Dedifferentiated amniotic fluid mesenchymal stem cell (primary cell): ENCODE data around the gene CDC42BPB.
A peak's percentile ranks its signal among the peaks of the same experiment; 100 is the strongest.

Experiments used
- DNase-seq: peaks from one replicate; pipeline ENCODE4 v3.0.0-alpha.2; 2016; ENCODE audit errors: extremely low spot score

The CDC42BPB gene

DNA sequence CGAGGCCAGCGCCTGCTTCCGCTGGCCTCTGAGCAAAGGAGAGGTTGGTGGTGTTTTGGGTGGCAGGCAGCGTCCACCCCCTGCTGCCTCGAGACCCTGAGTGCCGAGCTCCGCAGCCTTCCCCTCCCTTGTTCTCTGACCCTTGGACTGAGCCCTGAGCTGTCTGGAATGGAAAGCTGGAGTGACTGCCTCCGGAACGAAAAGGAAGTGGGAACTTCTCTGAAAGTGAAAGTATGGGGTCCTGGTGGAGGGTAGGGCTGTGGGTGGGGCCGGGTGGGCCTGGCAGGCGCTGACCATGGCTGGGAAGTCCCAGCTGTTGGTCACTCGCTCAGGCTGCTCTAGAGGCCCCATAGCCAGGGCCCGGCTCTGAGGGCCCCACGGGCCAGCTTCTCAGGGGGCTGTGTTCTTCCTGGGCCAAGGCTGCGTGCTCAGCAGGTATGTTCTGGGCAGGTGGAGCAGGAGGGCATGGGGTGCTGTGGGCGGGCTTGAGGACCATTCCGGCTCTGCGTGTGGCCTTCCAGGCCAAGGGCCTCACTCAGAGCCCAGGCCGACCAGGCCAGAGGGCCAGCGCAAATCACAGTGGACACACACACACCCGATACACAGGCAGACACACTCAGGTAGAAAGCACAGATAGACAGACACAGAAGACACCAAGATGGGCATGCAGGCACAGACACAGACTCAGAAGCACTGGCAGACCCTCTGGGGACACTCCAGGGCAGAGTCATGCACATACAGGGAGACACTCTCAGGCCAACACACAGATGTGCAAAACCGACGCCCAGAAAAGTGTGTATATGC, 37.3 kb upstream of the CDC42BPB start, which contains the start of gene EXOC3L4:
TSS of gene EXOC3L4 (plus strand) at position 320 of the 804 bp plus-strand sequence. CDS start 5,495 bp downstream, outside the sequence.
- no peak for DNase-seq

DNA sequence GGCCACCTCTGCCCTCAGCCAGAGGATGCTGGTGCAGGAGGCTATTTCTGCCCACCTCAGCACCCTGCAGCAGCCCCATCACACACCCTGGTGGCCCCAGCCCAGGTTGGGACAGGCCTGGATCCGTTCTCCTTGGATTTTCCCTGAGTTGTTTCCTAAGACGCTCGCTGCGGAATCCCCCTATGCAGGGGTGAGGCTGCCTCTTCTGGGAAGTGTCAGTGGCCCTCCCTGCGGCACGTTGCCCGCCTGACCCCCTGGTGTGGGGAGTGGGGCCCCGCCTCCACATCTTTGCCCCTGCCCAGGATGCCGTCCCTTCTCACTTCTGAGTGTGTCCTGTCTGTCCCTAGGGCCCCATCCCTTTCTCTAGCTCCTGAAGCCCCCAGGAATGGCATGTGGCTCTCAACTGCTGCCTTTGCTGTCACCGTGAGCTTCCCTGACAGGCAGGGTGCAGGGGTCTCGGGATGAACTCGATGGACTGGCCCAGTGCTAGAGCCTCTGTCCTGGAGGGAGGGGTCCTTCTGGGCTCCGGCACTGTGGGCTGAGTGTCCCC, 36.6 kb upstream of the CDC42BPB start:
- DNase-seq = no peak

DNA sequence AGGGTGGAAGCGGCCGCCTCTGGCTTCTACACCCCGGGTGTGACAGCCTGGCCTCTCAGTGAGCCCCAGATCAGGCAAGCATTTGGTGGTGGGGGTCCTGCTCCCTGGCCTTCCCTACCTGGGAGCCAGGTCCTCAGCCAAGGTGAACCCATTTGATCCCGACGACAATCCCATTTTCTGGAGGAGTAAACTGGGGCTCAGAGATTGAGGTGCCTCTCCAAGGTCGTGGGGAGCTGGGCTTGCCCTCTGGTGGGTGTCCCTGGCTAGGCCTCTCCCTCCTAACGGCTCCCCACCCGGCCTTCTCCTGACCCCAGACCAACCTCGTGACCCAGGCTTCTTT, 34.5 kb upstream of the CDC42BPB start:
- DNase-seq = no peak

GRCh38 chr14:103091041-103091882, 33.9 kb upstream of the CDC42BPB start:
- DNase-seq = no peak

DNA sequence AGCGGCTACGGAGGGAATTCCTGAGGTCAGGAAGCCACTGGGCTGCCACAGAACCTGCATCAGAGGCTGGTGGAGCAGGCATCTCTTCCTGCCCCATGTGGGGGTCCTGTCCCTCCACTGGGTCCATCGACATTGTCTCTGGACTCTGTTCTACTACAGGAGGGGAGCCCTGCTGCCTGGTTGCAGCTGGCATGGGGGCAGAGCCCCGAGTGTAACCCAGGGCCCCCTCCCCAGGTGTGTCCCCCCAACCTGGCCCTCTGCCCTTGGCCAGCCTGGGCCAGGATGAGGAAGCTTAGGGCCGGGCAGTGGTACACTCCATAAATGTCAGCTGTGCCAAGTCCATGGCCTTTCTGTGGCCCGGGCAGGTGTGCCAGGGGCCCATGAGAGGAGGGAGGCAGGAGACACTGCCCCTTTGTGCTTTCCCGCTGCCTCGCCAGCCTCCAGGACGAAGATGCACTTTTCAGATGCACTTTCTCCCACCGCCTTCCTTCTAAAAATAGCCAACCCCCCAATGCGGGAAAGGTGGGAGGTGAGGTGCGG, 33.2 kb upstream of the CDC42BPB start:
- DNase-seq = no peak

GRCh38 chr14:103089386-103090335, 32.3 kb upstream of the CDC42BPB start:
- no peak for DNase-seq

GRCh38 chr14:103088921-103089320, 31.6 kb upstream of the CDC42BPB start:
- no peak for DNase-seq

- DNase-seq = no peak
Measured at GRCh38 chr14:103087343-103087835, 30.0 kb upstream of the CDC42BPB start.

- DNase-seq = no peak
Measured at GRCh38 chr14:103086771-103087342, 29.5 kb upstream of the CDC42BPB start.

- no peak for DNase-seq
Measured at GRCh38 chr14:103085106-103086091, 28.1 kb upstream of the CDC42BPB start.

- no peak for DNase-seq
Measured at GRCh38 chr14:103084021-103084919, 26.9 kb upstream of the CDC42BPB start, which contains the start of gene LBHD2. TSS of gene LBHD2 (plus strand) at chr14:103084210. CDS start at chr14:103086013, 1,803 bp downstream.

GRCh38 chr14:103081951-103082350, 24.6 kb upstream of the CDC42BPB start:
- DNase-seq = no peak

DNA sequence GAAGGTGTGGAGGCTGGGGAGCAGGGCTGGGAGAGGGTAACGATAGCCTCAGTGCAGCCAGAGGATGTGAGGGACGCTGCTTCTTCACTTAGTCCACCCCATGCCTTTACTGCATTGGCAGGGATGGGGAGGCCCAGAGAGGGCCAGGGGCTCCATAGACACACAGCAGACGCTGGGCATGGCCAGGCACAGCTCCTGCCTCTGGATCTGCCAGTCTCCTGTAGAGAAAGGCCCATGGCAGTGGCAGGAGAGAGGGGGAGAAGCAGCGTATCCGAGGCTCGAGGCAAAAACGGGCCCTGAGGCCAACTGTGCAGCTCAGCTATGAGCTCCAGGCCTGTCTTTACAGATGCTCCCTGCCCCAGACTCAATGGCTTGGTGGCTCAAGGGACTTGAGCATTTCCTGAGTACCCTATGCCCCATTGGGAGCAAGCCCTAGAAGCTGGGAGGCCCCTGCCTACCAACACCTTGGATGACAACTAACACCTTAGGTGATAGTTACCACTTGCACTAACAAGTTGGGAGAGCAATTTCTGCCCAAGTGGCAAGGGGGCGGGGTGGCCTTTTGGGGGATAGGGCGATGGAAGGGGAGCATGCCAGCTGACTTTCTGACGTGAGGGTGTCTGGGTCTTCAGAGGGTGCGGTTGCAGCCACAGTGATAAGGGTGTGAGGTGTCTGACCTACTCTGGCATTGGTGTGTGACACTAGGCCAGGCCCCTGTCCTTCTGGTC, 21.7 kb upstream of the CDC42BPB start:
- DNase-seq = no peak

DNA sequence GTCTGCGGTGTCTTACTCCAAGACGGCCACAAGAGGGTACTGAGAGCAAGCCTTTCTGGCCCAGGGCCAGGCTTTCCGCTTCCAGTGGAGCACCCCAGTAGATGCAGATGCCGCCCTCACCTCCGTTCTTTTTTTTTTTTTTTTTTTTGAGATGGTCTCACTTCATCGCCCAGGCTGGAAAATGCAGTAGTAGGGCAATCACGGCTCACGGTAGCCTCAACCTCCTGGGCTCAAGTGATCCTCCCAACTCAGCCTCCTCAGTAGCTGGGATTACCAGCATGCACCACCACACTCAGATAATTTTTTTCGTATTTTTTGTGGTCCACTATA, 21.0 kb upstream of the CDC42BPB start:
- DNase-seq = peak; percentile 49

GRCh38 chr14:103074729-103075367, 17.5 kb upstream of the CDC42BPB start:
- DNase-seq = no peak

- no peak for DNase-seq
Measured at GRCh38 chr14:103073876-103074728, 16.8 kb upstream of the CDC42BPB start.
